ENCODE results near the gene MEIS1.

Gene MEIS1

DNA sequence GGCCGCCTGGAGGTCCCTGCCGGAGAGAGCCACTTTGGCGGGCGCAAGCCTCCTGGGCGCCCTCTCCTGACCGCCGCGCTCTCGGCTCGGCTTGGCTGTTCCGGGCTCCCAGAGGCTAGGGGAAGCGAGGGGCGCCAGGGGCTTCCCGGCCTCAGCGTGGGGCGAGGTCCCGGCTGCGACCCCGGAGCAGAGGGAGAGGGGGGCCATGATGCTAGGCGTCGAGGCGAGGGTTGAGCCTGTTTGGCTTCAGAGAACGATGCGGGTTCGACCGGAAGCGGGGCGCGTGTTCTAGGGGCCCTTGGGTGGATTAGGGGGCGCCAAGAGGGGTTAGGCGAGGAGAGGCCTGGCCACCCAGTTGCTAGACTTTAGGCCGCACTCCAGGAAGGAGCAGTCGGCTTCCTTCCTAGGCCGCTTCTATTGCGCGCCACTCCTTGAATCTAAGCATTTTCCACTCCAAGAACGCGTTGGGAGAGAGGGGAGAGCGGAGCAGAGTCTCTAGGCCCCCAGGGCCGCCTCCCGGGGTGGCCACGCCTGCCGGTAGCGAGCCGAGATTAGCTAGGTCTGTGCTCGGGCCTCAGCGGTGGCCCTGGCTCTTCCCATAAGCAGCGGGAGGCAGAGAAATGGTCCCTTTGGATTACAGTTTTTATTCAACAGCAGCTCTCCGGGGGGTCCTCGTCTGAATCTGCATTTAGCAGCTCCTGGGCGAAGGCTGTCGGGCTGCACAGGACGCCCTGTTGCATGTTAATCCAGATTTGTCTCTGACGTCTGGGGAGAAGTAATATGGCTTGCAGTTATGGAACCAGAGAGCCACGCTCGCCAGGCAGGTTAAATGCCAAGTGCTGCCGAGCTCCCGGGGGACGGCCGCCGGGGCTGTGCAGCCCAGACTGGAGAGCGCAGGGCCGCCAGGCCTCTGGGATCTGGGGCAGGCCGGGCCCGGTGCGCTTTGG, 11.3 kb downstream of the MEIS1 start:
- no peak for DNase-seq

DNA sequence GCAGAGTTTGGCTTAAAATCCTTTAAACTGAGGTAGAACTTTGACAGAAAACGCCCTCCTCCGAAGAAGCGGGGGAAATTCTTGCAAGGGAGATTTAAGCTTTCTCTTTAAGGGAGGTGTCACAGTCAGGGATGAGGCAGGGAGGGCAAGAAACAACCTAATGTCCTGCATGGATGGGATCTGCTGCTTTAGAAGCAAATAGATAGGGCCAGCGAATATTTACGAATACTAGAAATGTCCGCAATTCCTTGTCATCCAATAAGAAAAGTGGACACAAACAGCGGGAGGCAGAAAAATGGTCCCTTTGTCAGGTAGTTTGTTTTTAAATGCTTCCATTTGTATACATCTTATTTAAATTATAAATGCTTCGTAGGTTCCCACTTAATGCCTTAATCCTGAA, 12.0 kb downstream of the MEIS1 start:
- no peak for DNase-seq

DNA sequence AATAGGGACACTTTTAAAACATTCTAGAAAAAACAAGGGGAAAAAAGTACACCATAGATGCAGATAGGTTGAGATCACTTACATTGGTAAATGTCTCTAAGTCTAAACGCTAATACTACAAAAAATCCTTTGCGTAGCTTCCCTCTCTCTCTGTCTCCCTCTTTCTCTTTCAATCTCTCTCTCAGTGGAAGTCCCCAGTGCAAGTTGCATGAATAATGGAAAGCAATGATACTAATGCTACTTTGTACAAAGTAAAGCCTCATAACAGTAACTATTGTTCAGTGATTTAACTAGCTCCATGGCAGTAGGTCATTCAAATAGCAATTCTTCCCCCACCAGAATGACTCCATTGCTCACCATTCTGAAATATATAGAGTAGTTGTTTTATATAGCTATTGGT, 12.8 kb downstream of the MEIS1 start:
- no peak for DNase-seq

DNA sequence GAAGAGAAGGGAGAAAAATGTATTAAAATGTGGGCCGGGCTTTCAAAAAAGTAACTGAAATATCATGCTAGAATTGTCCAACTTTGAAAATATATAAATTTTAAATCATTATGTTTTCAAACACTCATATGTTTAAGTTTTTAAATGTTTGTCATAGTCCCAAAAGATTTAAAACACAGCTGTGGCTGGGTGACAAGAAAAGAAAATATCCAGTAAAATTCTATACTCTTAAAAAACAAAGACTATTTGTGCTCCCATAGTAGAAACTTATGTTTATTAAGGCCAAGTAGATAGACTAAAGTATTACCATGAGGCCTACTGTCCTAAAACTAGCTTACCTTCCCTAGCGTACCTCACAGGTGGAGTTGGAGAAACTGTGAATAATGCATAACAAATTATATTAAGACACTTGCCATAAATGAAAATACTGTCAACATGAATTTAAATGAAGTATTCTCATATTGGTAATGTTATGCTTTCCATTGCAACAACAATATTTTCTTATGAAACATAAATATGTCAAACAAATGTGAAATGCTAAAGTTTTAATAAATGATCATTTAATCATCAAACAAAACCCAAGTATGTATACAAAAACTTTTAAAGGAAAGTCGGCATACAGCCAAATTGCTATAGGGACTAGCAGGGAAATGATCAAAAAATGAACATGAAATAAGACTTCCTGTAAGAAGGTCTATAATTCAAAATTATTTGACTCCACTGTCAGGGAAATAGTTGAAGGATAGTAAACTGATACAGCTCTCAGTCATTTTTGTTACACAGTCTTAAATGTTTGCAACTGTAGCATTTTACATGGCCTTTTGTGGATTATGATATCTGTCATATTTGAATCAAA, 13.4 kb downstream of the MEIS1 start:
- no peak for DNase-seq

DNA sequence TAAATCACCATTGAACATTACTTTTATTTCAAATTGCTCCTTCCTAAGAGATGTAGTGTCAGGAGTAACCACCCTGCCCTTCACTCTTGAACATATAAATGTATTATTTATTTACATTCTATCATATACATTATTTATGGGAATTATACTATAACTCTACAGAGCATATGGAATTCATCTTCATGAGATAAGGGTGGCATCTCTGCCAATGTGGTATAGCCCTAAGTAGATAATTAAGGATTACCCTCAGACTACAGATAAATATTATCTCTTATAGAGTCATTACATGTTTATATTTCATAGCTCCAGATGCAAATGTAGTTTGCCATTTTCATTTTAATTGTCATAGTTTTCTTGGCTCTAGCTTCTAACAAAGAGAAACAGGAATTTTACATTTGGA, 17.3 kb downstream of the MEIS1 start:
- DNase-seq = no peak

DNA sequence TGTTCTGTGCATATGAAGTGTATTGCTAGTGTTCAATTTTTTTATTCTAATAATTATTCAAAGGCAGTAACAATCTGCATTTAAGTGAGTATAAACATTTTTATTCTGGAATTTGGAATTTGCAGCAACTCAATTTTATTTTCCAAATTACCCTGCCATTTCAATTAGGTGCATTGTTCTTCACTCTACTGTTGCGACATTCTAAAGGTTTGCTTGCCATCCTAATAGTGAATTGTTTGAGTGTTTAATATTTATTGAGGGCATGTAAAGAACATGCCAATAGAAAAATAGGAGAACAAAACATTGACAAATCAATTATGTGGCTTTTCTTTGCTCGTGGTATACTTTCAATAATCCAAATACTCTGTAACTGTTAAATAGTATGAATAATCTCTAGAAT, 18.0 kb downstream of the MEIS1 start:
- no peak for DNase-seq

DNA sequence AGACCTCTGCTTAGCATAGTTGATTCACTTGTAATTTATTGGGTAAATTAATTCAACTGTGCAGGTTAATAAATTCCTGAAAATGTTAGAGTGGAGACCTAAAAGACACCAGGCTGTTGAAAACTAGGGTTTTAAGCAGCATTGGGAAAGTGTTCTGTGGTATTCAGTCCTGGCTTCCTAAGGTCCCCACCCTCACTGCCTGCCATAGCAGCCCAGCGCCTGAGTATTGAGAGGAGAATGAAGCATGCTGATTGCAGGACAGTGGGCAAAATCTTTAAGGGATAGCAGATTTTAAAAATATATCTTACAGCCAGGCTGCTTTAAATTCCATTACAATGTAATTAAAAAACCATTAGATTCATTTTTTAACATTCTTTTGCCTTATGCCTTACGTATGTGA, 20.6 kb downstream of the MEIS1 start:
- DNase-seq = no peak

DNA sequence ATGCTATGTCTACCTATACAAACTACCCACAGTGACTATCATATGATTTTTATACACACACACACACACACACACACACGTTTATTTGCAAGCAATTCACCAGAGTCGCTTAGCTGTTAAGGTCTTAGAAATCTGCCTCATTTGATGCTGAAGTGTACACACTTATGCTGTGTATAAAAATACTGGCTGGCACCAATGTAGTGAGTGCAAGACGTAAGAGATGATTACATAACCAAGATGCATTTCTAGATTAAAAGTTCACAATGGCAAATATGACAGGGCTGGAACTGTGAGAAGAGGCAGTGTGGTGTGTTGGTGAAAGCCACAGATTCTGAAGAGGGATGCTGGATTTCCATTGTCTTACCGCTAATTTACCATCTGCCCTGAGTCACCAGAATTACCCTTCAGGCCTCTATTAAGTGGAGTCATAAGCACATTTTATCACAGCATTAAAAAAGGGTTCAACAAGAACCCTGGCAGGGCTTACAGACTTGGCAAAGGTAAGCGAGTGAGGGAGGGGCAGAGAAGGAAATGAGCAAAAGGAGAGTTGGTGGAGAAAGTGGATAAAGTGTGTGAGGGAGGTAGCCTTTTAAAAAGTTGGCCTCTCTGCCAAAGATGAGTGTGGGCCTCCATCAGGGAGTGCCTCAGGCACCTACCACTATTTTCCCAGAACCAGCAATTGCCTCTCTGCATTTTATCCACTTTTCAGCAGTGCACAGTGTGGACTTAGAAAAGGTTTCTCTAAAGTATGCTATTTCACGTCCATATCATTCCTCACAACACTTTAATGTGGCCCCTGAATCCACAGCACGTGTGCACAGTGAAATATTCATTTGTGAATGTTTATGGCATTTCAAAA, 21.5 kb downstream of the MEIS1 start:
- no peak for DNase-seq

DNA sequence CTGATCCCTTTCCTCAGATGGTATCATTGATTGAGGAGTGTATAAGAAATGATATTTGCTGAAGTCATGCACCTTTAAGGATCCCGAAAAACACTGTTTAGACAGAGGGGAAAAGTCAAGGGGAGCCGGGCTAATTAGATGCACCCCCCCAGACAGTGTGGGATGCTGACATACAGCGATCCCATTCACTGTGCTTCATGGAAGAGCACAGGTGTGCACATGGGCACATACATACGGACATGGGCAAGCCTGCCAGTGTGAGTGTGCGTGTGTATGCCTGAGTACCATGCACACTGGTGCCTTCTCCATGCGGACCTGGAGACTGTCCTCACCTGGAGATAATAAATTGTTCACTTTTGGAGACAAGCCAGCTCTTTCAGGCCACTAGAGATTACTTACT, 22.6 kb downstream of the MEIS1 start:
- no peak for DNase-seq

DNA sequence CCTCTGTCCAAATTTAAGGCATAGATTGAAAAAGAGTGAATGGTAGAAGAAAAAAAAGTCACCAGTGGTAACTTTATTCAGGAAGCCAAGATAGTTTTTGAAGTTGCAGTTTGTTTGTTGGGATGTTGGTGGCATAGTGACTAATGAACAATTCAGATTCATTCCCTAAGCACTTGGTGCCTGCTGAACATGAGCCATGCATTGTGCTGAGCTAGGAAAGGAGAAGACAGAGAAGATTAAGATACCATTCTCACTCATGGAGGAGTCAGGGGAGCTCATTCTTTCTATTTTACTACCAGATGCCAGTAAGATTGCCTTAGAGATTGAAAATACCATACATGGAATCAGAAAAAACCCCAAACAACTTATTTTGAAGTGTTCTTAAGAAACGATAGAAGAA, 25.1 kb downstream of the MEIS1 start:
- DNase-seq = no peak

DNA sequence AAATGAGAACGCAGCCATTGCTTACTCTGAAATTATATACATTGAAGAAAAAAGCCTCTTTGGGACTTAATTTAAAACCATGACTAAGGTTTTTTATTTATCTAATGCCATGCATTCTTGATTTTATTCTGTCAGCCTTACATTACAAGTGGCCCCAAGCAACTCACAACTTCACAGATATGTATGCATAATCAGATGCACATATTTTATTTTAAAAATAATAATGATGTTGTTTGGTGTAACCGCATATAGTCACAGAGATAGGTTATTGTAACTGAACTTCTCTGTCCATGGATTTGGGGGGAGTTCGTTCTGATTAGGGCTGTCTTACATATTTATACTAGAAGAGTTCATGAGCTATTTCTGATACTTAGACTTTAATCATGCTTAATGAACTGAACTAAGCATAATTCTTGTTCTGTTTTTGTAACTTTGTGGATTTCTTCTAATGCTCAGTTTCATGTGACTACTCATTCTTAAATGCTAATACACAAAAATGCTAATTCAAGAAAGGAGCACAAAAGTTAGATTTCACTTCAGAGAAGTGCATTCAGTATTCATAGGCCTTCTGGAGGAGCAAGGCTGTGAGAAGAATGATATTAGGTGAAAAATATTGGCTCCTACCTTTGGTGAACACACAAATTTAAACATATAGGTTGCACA, 26.2 kb downstream of the MEIS1 start:
- DNase-seq = no peak

DNA sequence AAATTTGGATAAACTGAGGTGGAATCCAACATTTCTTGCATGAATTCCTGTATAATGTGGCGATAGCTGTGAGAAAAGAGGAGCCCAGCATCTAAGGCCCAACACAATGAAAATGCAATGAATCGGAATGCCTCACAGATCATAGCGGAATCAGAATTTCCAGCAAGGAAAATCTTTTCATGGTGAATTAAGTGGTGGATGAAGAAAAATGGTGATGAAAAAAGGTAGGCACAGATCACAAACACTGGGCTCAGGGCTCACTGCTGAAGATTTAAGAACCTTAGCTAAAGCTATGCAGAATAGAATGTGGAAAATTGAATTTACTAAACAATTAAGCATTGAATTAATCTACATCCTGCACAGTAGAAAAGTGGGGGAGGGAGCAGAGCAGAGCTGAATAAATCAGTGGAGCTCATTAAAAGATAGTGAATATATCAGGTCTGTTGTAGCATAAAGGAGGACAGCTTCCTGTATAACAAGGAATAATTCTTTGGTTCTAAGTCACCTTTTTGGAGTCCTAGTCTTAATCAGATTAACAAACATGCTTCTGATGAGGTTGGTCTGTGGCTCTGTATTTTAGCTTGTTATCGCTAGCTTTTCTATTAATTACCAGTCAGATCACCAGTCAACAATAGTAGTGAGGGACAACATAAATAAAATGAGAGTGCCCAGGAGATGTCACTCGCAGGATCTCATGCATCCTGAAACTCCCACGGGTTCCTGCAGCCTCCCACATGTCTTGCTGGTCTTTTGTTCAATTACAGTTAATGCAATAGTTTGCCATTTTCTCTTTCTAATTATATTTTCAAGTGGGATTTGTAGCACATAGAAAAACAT, 27.0 kb downstream of the MEIS1 start:
- DNase-seq = no peak

DNA sequence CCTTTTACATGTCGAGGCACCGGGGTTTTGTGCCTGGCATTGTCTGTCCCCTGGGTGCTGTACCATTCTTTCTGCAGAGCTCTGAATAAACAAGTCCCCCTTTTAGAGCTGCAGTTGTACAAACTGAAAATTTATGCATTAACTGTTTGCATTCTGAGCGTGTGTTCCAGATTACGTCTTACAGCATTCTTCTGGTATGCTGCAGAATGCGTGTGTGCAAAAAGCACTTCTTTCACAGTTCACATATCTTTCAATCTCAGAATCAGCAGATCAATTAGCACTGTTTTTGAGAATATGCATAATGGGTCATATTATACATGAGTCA, 27.5 kb downstream of the MEIS1 start:
- DNase-seq = no peak

DNA sequence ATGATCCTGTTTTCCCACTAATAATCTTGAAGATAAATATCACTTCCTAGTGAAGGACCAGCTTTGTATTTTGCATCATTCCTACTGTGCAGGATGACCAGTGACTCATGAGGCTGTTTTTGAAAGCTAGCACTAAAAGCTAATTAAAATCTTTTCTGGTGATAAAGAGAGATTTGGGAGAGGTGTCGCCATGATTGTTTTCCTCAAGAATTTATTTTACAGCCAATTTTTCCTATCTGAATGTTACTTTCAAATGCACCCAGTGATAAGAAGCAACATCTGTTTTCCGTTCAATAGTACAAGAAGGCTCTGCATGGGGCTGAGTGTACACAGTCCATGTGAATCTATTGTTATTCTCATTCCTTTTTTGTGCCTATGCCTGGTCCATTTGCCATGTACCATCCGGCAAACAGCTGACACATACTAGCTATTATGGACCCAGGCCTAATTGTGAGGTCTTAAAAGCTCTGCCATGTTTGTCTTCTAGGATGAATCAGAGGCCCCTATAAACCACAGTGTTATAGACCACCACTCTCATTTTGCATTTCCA, 28.4 kb downstream of the MEIS1 start:
- no peak for DNase-seq

DNA sequence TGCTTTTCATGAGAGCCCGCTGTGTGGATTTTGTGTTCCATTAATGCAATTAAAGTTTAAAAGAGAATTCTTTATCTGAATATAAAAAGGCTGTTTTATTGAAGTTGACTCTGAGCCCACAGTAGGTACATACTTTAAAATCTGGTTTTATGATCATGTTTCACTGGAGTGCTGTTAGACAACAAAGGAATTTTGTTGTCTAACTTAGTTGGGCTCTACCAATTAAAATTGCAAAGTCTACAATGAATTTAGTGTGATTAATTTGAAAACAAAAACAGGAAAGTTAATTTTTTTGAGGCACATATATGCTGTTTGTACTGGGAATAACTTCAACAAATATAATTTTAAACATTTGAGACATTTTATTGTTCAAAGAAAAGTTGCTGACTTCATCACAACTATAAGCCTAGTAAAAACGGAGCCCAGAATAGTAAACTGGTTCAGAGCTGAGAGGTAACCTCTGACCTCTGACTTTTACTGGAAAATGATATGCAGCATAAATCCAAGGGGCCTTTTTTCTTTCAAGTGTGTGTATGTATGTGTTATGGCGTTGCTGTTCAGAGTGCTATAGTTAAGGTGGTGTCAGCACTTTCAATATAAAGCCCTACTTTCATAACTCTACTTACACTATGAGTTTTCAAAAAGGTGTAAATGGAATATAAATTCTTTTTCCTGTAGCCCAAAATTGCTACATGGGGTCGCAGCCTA, 30.2 kb downstream of the MEIS1 start:
- no peak for DNase-seq

DNA sequence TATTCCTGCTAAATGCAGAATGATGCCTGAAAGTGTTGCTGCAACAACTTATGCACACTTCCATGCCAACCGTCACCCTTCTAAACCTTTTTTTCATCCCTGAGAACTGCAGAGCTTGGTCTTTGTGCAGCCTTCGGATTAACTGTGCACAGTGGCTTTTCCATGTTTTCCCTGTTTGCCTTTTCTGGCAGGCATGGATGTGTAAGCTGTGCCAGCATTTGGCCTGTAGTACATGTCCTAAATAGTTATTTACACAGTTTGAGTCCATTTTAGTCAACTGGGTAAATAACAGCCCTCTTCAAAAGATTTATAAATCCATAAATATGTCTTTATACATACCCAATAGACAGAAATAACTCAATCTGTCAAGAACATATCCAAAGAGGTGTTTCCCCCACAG, 31.5 kb downstream of the MEIS1 start:
- DNase-seq = no peak

DNA sequence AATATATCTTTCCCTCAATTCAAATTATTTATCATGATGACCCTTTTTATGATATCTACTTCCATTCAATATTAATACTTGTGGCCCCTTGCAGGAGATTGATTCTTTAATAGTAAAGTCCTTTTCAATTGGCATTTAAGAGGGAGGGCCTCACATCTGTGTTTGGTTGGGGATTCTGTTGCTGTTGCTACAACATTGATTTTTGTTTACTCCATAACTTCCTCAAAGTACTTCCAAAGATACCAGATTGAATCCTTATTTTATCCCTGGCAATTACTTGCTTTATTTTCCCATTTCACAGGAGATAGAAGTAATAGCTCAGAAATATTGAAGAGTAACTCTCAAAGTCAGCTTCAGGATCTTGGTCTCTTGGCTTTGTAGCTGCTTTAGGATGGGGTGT, 32.8 kb downstream of the MEIS1 start:
- DNase-seq = no peak

DNA sequence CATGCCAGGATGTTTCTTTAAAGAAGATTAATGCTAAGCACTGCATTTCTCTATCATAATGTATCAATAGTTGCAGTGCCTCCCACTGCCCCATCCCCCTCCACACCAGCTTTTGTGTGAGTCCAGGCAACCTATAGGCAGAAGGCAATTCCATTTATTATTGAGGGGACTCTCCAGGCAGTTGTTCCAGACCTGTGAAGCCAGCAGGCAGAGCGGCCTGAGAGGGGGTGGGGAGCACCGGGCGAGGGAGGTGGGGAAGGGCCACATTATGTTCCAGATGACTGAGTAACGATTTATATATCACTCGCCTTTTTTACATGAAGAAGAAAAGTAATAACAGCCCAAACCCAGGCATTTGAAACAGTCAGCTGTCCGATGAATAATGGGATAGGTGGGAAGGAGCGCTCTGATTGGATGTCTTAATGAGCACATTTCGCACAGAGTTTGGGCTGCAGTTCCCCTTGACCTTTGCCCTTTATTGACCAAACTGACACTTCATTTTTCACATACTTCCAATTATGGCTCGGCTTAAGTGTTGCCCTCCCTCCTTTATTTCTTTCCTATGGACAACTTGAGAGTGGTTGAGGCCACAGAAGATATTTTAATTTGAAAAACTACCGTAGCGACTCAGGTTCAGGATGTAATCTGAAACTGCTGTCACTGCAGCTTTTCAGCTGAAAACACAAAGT, 34.4 kb downstream of the MEIS1 start:
- DNase-seq = no peak

DNA sequence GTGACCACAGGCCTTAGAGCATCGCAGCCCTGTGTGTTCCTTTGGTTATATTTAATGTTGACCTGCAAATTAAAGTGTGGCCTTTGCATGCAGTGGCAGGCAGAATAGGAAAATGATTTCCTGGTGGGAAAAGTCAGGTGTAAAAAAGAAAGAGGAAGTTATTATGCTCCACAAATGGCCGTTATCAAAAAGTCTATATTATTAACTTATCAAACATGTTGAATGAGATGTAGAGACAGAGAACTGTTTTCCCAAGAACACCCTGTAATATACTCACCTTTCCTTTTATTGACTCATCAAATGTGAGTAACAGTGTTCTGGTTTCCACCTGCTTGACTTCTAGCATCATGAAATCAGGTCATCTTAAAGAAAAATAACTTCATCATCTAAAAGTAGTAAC, 35.3 kb downstream of the MEIS1 start:
- DNase-seq = no peak

DNA sequence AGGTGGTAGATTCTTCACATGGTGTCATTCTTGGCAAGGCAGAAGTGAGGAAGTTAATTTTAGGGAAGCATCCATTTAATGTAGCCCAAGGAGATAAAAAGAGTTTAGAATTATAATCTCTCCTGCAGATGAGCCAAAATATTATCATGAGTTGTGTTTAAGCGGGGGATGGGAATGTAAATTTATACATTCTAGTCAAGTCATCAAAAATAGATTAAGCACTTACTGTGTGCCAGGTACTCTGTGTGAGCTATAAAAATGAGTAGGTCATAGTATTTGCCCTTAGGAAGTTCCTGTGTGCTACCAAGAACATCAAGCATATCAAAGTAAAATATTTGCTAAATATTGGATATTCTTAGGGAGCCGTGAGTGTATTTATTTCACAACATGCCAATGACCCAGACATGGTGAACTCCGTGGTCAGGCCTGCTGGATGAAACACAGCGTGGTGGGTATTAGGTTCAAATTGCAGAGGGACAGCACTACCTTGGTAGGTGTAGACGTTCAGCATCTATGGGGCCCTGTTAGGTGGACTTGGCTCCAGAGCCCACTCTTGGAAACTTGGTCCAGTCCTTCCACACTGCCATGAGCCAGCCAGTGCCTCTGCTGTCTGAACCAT, 37.4 kb downstream of the MEIS1 start:
- DNase-seq = no peak

All from DMS 273 treated with DMSO at 0.1 percent for 48 hours (cell line).